H1 (cell line): Measurements from ENCODE around the gene EMX2. TPM values are rescaled to one million over a fixed set of nuclear protein-coding genes. Genes with fewer than 3 reads are reported as not detected.

Source experiments
- CTCF ChIA-PET: fragments of 300-600 bp; sonication (Branson Sonifier 250); formaldehyde crosslinking; loops from one replicate; lab custom pipeline; 2021; ENCODE audit not compliant: partially characterized antibody; lab: Charles Lee
- POLR2A ChIA-PET: fragments of 300-600 bp; sonication (Branson Sonifier 250); formaldehyde crosslinking; loops from one replicate; lab custom pipeline; 2021; ENCODE audit warnings: inconsistent platforms; ENCODE audit not compliant: partially characterized antibody; lab: Charles Lee
- DNase-seq, 2 experiments: peaks; one replicate each; pipeline versions ENCODE4 v3.0.0 to v3.0.0-alpha.2; 2010 to 2022; ENCODE audit warnings: low spot score in 2 of 2, low read depth in 1 of 2, mixed read lengths in 1 of 2
- FAIRE-seq: peaks from 2 replicates; lab custom pipeline; 2011; peaks lifted over from hg19 to GRCh38; lab: Jason Lieb, UNC
- H2AFZ ChIP-seq: 2 replicates; pipeline ENCODE4 v1.8.1; 2012; ENCODE audit warnings: low read length, inconsistent platforms
- H2AK5ac ChIP-seq: 2 replicates; pipeline ENCODE4 v1.6.1; 2013; ENCODE audit warnings: low read depth, low read length
- H2BK120ac ChIP-seq: replicated peaks from 2 replicates; pipeline ENCODE3; 2013; ENCODE audit warnings: low read depth, low read length, inconsistent platforms
- H2BK12ac ChIP-seq: 2 replicates; pipeline ENCODE4 v1.6.1; 2013; ENCODE audit warnings: low read depth, low read length
- H2BK15ac ChIP-seq: 2 replicates; pipeline ENCODE4 v1.6.1; 2013; ENCODE audit warnings: low read length
- H2BK20ac ChIP-seq: 2 replicates; pipeline ENCODE4 v1.6.1; 2013; ENCODE audit warnings: low read length
- H2BK5ac ChIP-seq: 2 replicates; pipeline ENCODE4 v1.6.1; 2013; ENCODE audit warnings: low read depth, low read length
- H3K14ac ChIP-seq: 2 replicates; pipeline ENCODE4 v1.6.1; 2013; ENCODE audit warnings: inconsistent platforms; ENCODE audit not compliant: insufficient read length
- H3K18ac ChIP-seq: 2 replicates; pipeline ENCODE4 v1.6.1; 2013; ENCODE audit warnings: low read length; ENCODE audit errors: extremely low read depth
- H3K23ac ChIP-seq: 2 replicates; pipeline ENCODE4 v1.6.1; 2013; ENCODE audit warnings: inconsistent platforms; ENCODE audit not compliant: insufficient read length
- H3K23me2 ChIP-seq: 2 replicates; pipeline ENCODE4 v1.6.1; 2013; ENCODE audit warnings: low read depth, low read length
- H3K27ac ChIP-seq: 2 replicates; pipeline ENCODE4 v1.6.1; 2011; ENCODE audit warnings: low read depth, low read length, inconsistent platforms
- H3K27me3 ChIP-seq, 4 experiments: replicated peaks in 1 of 4; 1 replicate in 1 of 4; 2 replicates in 3 of 4; pipeline versions ENCODE4 v1.6.1 to v1.8.1; 2011 to 2013; ENCODE audit warnings: low read length in 3 of 4, mild to moderate bottlenecking in 3 of 4, inconsistent platforms in 2 of 4, mixed read lengths in 2 of 4, moderate library complexity in 1 of 4; ENCODE audit not compliant: control insufficient read depth in 3 of 4, insufficient read depth in 3 of 4; ENCODE audit errors: extremely low read depth in 1 of 4
- H3K36me3 ChIP-seq, 4 experiments: 2 replicates each; pipeline versions ENCODE4 v1.6.1 to v1.8.1; 2011 to 2013; ENCODE audit warnings: mild to moderate bottlenecking in 4 of 4, low read length in 3 of 4, moderate library complexity in 2 of 4, control low read depth in 1 of 4, inconsistent platforms in 1 of 4; ENCODE audit not compliant: insufficient read depth in 4 of 4, control insufficient read depth in 2 of 4
- H3K4ac ChIP-seq: replicated peaks from 2 replicates; pipeline ENCODE3; 2013; ENCODE audit warnings: low read length, low read depth, mixed read lengths, inconsistent platforms; ENCODE audit not compliant: insufficient read length
- H3K4me1 ChIP-seq, 4 experiments: replicated peaks in 1 of 4; 1 replicate in 1 of 4; 2 replicates in 3 of 4; pipeline versions ENCODE4 v1.6.1 to v1.8.1; 2011 to 2013; ENCODE audit warnings: low read length in 3 of 4, inconsistent platforms in 2 of 4, mixed read lengths in 1 of 4; ENCODE audit not compliant: insufficient read depth in 4 of 4, control insufficient read depth in 3 of 4
- H3K4me2 ChIP-seq, 2 experiments: 2 replicates each; pipeline versions ENCODE4 v1.6.1 to v1.8.1; 2011 to 2013; ENCODE audit warnings: low read depth in 2 of 2, low read length in 2 of 2, control low read depth in 1 of 2, inconsistent platforms in 1 of 2, mild to moderate bottlenecking in 1 of 2; ENCODE audit not compliant: insufficient read depth in 1 of 2
- H3K4me3 ChIP-seq, 4 experiments: fragments of 200-600, 300-600 bp in 1 of 4; sonication (generic), shearing (Covaris generic), sonication (Bioruptor Twin) in 1 of 4; 2 replicates each; pipeline versions ENCODE4 v1.5.1 to v1.8.1; 2011 to 2016; ENCODE audit warnings: low read length in 4 of 4, low read depth in 3 of 4, control low read depth in 2 of 4, inconsistent platforms in 2 of 4, mild to moderate bottlenecking in 2 of 4, mixed read lengths in 1 of 4, moderate library complexity in 1 of 4; ENCODE audit not compliant: insufficient read depth in 2 of 4; ENCODE audit errors: extremely low read depth in 1 of 4
- H3K56ac ChIP-seq: replicated peaks from 2 replicates; pipeline ENCODE3; 2013; ENCODE audit warnings: low read depth, mild to moderate bottlenecking, mixed read lengths, low read length, inconsistent platforms; ENCODE audit not compliant: insufficient read length
- H3K79me1 ChIP-seq: 2 replicates; pipeline ENCODE4 v1.6.1; 2013; ENCODE audit warnings: low read depth, low read length, control low read depth
- H3K79me2 ChIP-seq, 2 experiments: 2 replicates each; pipeline versions ENCODE4 v1.6.1 to v1.8.1; 2012 to 2013; ENCODE audit warnings: low read length in 2 of 2, mild to moderate bottlenecking in 2 of 2, inconsistent platforms in 1 of 2; ENCODE audit not compliant: insufficient read depth in 2 of 2, control insufficient read depth in 1 of 2
- H3K9ac ChIP-seq, 4 experiments: replicated peaks in 1 of 4; 1 replicate in 1 of 4; 2 replicates in 3 of 4; pipeline versions ENCODE4 v1.6.1 to v1.8.1; 2011 to 2013; ENCODE audit warnings: low read depth in 3 of 4, low read length in 3 of 4, control low read depth in 2 of 4, mild to moderate bottlenecking in 2 of 4, moderate library complexity in 2 of 4, inconsistent platforms in 1 of 4; ENCODE audit errors: extremely low read depth in 1 of 4
- H3K9me3 ChIP-seq, 2 experiments: 2 replicates each; pipeline versions ENCODE4 v1.6.1 to v1.8.1; 2012 to 2013; ENCODE audit warnings: mild to moderate bottlenecking in 2 of 2, moderate library complexity in 2 of 2, control low read depth in 1 of 2, inconsistent platforms in 1 of 2, low read depth in 1 of 2, low read length in 1 of 2, mixed read lengths in 1 of 2; ENCODE audit not compliant: insufficient read depth in 2 of 2
- H4K20me1 ChIP-seq, 2 experiments: replicated peaks in 1 of 2; 2 replicates each; pipeline versions ENCODE3 to v1.8.1; 2011 to 2013; ENCODE audit warnings: inconsistent platforms in 2 of 2, low read length in 2 of 2, mild to moderate bottlenecking in 1 of 2; ENCODE audit not compliant: insufficient read depth in 2 of 2, control insufficient read depth in 1 of 2
- H4K5ac ChIP-seq: 2 replicates; pipeline ENCODE4 v1.6.1; 2013; ENCODE audit warnings: low read length, low read depth, mixed read lengths, inconsistent platforms; ENCODE audit not compliant: insufficient read length
- H4K8ac ChIP-seq: 2 replicates; pipeline ENCODE4 v1.8.0; 2013; ENCODE audit warnings: mild to moderate bottlenecking, moderate library complexity, low read length, inconsistent platforms; ENCODE audit not compliant: insufficient read depth; ENCODE audit errors: extremely low read depth
- H4K91ac ChIP-seq: replicated peaks from 2 replicates; pipeline ENCODE3; 2013; ENCODE audit warnings: low read length, mixed read lengths, inconsistent platforms; ENCODE audit not compliant: insufficient read length
- BACH1 ChIP-seq: IDR thresholded peaks from 2 replicates; pipeline ENCODE4 v1.6.1; 2012; ENCODE audit warnings: low read length, improper control_type of control experiment
- CEBPB ChIP-seq: IDR thresholded peaks from 2 replicates; pipeline ENCODE4 v1.6.1; 2012; ENCODE audit warnings: low read depth, low read length
- CHD1 ChIP-seq: IDR thresholded peaks from 2 replicates; pipeline ENCODE4 v1.6.1; 2012; ENCODE audit warnings: low read depth, low read length, improper control_type of control experiment
- CREB1 ChIP-seq: IDR thresholded peaks from 2 replicates; pipeline ENCODE4 v1.6.1; 2012; ENCODE audit warnings: inconsistent platforms
- EZH2 ChIP-seq: fragments of 200-600 bp; sonication (generic); IDR thresholded peaks from 2 replicates; pipeline ENCODE4 v1.7.1; 2012; ENCODE audit warnings: low read depth, mild to moderate bottlenecking, moderate library complexity, low read length, inconsistent platforms; ENCODE audit not compliant: severe bottlenecking
- JUND ChIP-seq: IDR thresholded peaks from 2 replicates; pipeline ENCODE4 v1.6.1; 2011; ENCODE audit warnings: mild to moderate bottlenecking, improper control_type of control experiment, low read length
- RAD21 ChIP-seq, 2 experiments: IDR thresholded peaks in 1 of 2; conservative IDR thresholded peaks in 1 of 2; 2 replicates each; pipeline ENCODE4 v1.6.1; 2011; ENCODE audit warnings: low read depth in 2 of 2, low read length in 2 of 2, improper control_type of control experiment in 1 of 2, inconsistent platforms in 1 of 2, mild to moderate bottlenecking in 1 of 2, moderate library complexity in 1 of 2
- SIN3A ChIP-seq, 2 experiments: IDR thresholded peaks in 1 of 2; conservative IDR thresholded peaks in 1 of 2; 2 replicates each; pipeline ENCODE4 v1.6.1; 2011 to 2012; ENCODE audit warnings: low read length in 2 of 2, improper control_type of control experiment in 1 of 2, low read depth in 1 of 2, mild to moderate bottlenecking in 1 of 2
- SIRT6 ChIP-seq: IDR thresholded peaks from one replicate; pipeline ENCODE4 v1.7.1; 2012; ENCODE audit warnings: low read length, inconsistent platforms
- SP1 ChIP-seq: IDR thresholded peaks from 2 replicates; pipeline ENCODE4 v1.6.1; 2011; ENCODE audit warnings: low read depth, low read length
- SP4 ChIP-seq: IDR thresholded peaks from 2 replicates; pipeline ENCODE4 v1.6.1; 2012; ENCODE audit warnings: low read length, inconsistent platforms
- USF2 ChIP-seq: IDR thresholded peaks from 2 replicates; pipeline ENCODE4 v1.6.1; 2011; ENCODE audit warnings: low read length, improper control_type of control experiment
- YY1 ChIP-seq: IDR thresholded peaks from 2 replicates; pipeline ENCODE4 v1.6.1; 2011; ENCODE audit warnings: low read depth, mild to moderate bottlenecking, low read length
- WGBS, 2 experiments: shearing (Covaris generic) in 1 of 2; methylation state at CpG; one replicate each; pipeline versions ENCODE4 v1.1.6 to v1.1.7; 2013 to 2015; ENCODE audit warnings: low lambda C conversion rate in 2 of 2, mixed read lengths in 2 of 2, inconsistent platforms in 1 of 2, low coverage in 1 of 2, missing lambda C conversion rate in 1 of 2; ENCODE audit not compliant: insufficient replicate concordance in 2 of 2, insufficient coverage in 1 of 2, insufficient read length in 1 of 2; ENCODE audit errors: extremely low coverage in 1 of 2, missing lambda C conversion rate in 1 of 2; 5-methylcytosine and 5-hydroxymethylcytosine counted together
- polyA plus RNA-seq, 7 experiments: library from polyadenylated mRNA; depleted of rRNA in 3 of 7; stranded (reverse) in 5 of 7; unstranded in 2 of 7; fragments of >200 nt in 5 of 7; fragments of 200-250 nt in 2 of 7; gene quantifications; 1 replicate in 5 of 7; 2 replicates in 1 of 7; 4 replicates in 1 of 7; pipeline versions ENCODE4 v1.2.1 to v1.2.3, GENCODE V29; 2011 to 2013; ENCODE audit warnings: missing spikeins in 2 of 7, mixed read lengths in 2 of 7
- total RNA-seq: library from RNA; stranded (reverse); fragmentation: NEBNext Ultra II Directional; extraction: Animal tissue kit (Norgen Biotek cat#: 25700); gene quantifications from 2 replicates; pipeline ENCODE4 v1.2.1, GENCODE V29; 2021

The EMX2 gene
- total and polyA plus RNA-seq, 2 of the 8 experiments (the other 6 are each of a cell fraction or from before 2014, with no cell fraction given) = not detected

GRCh38 chr10:117574498-117575146 lies 32.1 kb downstream of the EMX2 start:
- Histone ChIP-seq H2AK5ac (no peak overlapping the region), H3K9me3 (no peaks in the 10 kb centered on the region), H4K20me1 (no peaks in the 10 kb centered on the region), H2BK12ac (no peak overlapping the region), H3K14ac (no peak overlapping the region)
- TF ChIP-seq CREB1 (no peak), SIRT6 (no peak), SP4 (no peak), BACH1 (no peak), EZH2 (no peak), CHD1 (no peak), YY1 (no peak), SP1 (no peak), CEBPB (no peak), RAD21 (IDR thresholded peaks at IDR 0.05 in 1 of 2, conservative IDR thresholded peaks at IDR 0.05 in 1 of 2; ENCODE audit: low read depth in 2 of 2, low read length in 2 of 2) (no peak), SIN3A (conservative IDR thresholded peaks at IDR 0.05 in 1 of 2, IDR thresholded peaks at IDR 0.05 in 1 of 2; ENCODE audit: low read depth in 1 of 2, low read length in 2 of 2) (no peak), JUND (no peak), USF2 (no peak)
- TF ChIP-seq, all 59 proteins: peak for 0
- Histone ChIP-seq H4K91ac (no peak overlapping the region), H2BK120ac (no peak overlapping the region), H3K27ac (no peak overlapping the region), H3K4ac (no peak overlapping the region), H3K79me2 (no peaks in the 10 kb centered on the region), H3K4me2 (no peak overlapping the region), H4K5ac (no peak overlapping the region), H3K23me2 (no peaks in the 10 kb centered on the region), H3K36me3 (no peaks in the 10 kb centered on the region), H3K23ac (no peak overlapping the region), H3K56ac (no peak overlapping the region), H2BK5ac (no peak overlapping the region), H3K79me1 (no peaks in the 10 kb centered on the region), H4K8ac (no peak overlapping the region), H3K4me1 (no peaks in the 10 kb centered on the region), H3K27me3 (no peaks in the 10 kb centered on the region), H3K9ac (no peak overlapping the region), H2AFZ (no peak overlapping the region), H2BK20ac (no peak overlapping the region), H3K18ac (no peak overlapping the region), H3K4me3 (no peak overlapping the region), H2BK15ac (no peak overlapping the region)
- FAIRE-seq (no peak), DNase-seq (no peak)
- POLR2A ChIA-PET = no interaction called here
- CTCF ChIA-PET = interaction anchor here (0.8 to 1.1 kb wide), 4 partner anchors 8 to 409 kb away, joined by 3 read pairs; no protein-coding TSS in a partner anchor
- WGBS, 2 experiments = 93% methylated on average over 11 of the region's 11 CpGs; no CpG with 5 or more reads in 1 of the 2 experiments
